ENCODE data around the gene BLM. TPM values are rescaled to one million over a fixed set of nuclear protein-coding genes. Genes with fewer than 3 reads are reported as not detected.

Gene BLM
- polyA plus RNA-seq, 1 of the 3 experiments (the other 2 are of a cell fraction): 2.7 TPM

DNA sequence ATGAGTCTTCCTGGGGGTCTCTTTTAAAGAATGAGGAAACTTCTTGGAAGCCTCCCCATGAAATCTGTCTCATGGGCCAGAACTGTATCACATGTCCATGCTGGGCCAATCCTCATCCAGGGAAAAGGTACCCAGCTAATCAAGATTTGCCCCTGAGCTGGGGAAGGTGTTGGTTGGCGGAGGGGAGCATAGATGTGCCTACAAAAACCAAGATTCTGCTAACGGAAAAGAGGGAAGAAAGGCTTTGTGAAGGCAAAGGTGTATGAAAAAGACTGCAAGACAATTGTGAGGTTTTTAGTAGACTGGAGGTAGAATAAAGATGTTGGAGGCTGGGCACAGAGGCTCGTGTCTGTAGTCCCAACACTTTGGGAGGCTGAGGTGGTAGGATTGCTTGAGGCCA, 18.5 kb upstream of the BLM start:
- DNase-seq: no peak
- Histone ChIP-seq H3K4me2 (no peak overlapping the region), H3F3A (replicated peaks; ENCODE audit: insufficient read depth) (no peaks in the 10 kb centered on the region), H3K27me3 (ENCODE audit: insufficient read depth) (no peaks in the 10 kb centered on the region), H3K4me1 (ENCODE audit: control insufficient read depth in 1 of 2, insufficient read depth in 2 of 2, low read depth in 1 of 2, low read length in 1 of 2) (no peaks in the 10 kb centered on the region), H3K79me2 (ENCODE audit: insufficient read depth) (no peaks in the 10 kb centered on the region), H2AFZ (ENCODE audit: low read depth) (no peak overlapping the region), H3K9me2 (no peaks in the 10 kb centered on the region), H3K9ac (no peak overlapping the region), H4K20me1 (ENCODE audit: insufficient read depth) (no peaks in the 10 kb centered on the region), H3K4me3 (ENCODE audit: low read depth in 2 of 2, low read length in 1 of 2) (no peak overlapping the region), H3K36me3 (replicated peaks in 1 of 2; ENCODE audit: control insufficient read depth in 1 of 2, insufficient read depth in 2 of 2, low read length in 1 of 2) (no peaks in the 10 kb centered on the region), H3K9me3 (no peaks in the 10 kb centered on the region), H3K27ac (ENCODE audit: low read depth in 2 of 2, low read length in 1 of 2) (no peak overlapping the region)
- TF ChIP-seq MEF2A (IDR thresholded peaks at IDR 0.05; ENCODE audit: borderline replicate concordance, low read depth): no peak
- no peak for TF ChIP-seq NFIC (IDR thresholded peaks at IDR 0.05; ENCODE audit: borderline replicate concordance)
- no peak for TF ChIP-seq JUND (IDR thresholded peaks at IDR 0.05)
- no peak for TF ChIP-seq CHD2 (IDR thresholded peaks at IDR 0.05; ENCODE audit: low read length, partially characterized antibody)
- TF ChIP-seq EP300 (IDR thresholded peaks at IDR 0.05; ENCODE audit: borderline replicate concordance in 1 of 2, low read depth in 1 of 2, low read length in 1 of 2): no peak
- TF ChIP-seq, protein P1, sequence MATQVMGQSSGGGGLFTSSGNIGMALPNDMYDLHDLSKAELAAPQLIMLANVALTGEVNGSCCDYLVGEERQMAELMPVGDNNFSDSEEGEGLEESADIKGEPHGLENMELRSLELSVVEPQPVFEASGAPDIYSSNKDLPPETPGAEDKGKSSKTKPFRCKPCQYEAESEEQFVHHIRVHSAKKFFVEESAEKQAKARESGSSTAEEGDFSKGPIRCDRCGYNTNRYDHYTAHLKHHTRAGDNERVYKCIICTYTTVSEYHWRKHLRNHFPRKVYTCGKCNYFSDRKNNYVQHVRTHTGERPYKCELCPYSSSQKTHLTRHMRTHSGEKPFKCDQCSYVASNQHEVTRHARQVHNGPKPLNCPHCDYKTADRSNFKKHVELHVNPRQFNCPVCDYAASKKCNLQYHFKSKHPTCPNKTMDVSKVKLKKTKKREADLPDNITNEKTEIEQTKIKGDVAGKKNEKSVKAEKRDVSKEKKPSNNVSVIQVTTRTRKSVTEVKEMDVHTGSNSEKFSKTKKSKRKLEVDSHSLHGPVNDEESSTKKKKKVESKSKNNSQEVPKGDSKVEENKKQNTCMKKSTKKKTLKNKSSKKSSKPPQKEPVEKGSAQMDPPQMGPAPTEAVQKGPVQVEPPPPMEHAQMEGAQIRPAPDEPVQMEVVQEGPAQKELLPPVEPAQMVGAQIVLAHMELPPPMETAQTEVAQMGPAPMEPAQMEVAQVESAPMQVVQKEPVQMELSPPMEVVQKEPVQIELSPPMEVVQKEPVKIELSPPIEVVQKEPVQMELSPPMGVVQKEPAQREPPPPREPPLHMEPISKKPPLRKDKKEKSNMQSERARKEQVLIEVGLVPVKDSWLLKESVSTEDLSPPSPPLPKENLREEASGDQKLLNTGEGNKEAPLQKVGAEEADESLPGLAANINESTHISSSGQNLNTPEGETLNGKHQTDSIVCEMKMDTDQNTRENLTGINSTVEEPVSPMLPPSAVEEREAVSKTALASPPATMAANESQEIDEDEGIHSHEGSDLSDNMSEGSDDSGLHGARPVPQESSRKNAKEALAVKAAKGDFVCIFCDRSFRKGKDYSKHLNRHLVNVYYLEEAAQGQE (IDR thresholded peaks at IDR 0.05; ENCODE audit: low read depth, low read length): no peak
- WGBS (ENCODE audit: low lambda C conversion rate): 91% methylated on average over 3 of the region's 3 CpGs
- ChIA-PET POLR2A (interaction anchor here (0.6 kb wide), 1 partner anchor 428 kb away, joined by 3 read pairs; no protein-coding TSS in a partner anchor), CTCF (interaction anchor here (1.8 kb wide), 1 partner anchor 50 kb away, joined by 5 read pairs; no protein-coding TSS in a partner anchor)

DNA sequence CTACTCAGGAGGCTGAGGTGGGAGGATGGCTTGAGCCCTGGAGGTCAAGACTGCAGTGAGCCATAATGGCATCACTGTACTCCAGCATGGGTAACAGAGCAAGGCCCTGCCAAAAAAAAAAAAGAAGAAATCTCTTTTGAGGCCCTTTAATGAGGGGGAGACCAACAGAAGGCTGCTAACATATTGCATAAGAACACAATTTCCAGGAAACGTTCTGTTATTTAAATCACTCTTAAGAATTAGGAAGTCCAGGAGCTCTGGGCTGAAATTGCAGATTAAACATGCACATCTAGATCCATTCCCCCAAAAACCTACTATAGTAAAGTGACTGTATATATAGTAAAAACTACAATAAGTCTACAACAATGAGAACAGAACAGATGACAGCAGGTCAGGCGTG, 16.1 kb upstream of the BLM start:
- TF ChIP-seq MXI1 (IDR thresholded peaks at IDR 0.05; ENCODE audit: low read depth, low read length): no peak
- TF ChIP-seq TAF1 (IDR thresholded peaks at IDR 0.05; ENCODE audit: borderline replicate concordance, low read depth, low read length): no peak
- no peak for TF ChIP-seq RXRA (IDR thresholded peaks at IDR 0.05; ENCODE audit: borderline replicate concordance, low read depth)
- TF ChIP-seq, protein P2, sequence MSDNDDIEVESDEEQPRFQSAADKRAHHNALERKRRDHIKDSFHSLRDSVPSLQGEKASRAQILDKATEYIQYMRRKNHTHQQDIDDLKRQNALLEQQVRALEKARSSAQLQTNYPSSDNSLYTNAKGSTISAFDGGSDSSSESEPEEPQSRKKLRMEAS (IDR thresholded peaks at IDR 0.05; ENCODE audit: low read depth): no peak
- TF ChIP-seq RAD21 (IDR thresholded peaks at IDR 0.05; ENCODE audit: low read length): no peak
- TF ChIP-seq SIN3A (IDR thresholded peaks at IDR 0.05; ENCODE audit: borderline replicate concordance, low read depth, low read length): no peak
- TF ChIP-seq JUND (IDR thresholded peaks at IDR 0.05): no peak
- TF ChIP-seq RCOR1 (IDR thresholded peaks at IDR 0.05; ENCODE audit: low read length): no peak
- TF ChIP-seq, protein P3, sequence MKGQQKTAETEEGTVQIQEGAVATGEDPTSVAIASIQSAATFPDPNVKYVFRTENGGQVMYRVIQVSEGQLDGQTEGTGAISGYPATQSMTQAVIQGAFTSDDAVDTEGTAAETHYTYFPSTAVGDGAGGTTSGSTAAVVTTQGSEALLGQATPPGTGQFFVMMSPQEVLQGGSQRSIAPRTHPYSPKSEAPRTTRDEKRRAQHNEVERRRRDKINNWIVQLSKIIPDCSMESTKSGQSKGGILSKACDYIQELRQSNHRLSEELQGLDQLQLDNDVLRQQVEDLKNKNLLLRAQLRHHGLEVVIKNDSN (IDR thresholded peaks at IDR 0.05; ENCODE audit: borderline replicate concordance, low read depth): no peak
- TF ChIP-seq ELF1 (IDR thresholded peaks at IDR 0.05): no peak
- no peak for TF ChIP-seq FOXM1 (IDR thresholded peaks at IDR 0.05; ENCODE audit: low read depth)
- TF ChIP-seq, protein P4, sequence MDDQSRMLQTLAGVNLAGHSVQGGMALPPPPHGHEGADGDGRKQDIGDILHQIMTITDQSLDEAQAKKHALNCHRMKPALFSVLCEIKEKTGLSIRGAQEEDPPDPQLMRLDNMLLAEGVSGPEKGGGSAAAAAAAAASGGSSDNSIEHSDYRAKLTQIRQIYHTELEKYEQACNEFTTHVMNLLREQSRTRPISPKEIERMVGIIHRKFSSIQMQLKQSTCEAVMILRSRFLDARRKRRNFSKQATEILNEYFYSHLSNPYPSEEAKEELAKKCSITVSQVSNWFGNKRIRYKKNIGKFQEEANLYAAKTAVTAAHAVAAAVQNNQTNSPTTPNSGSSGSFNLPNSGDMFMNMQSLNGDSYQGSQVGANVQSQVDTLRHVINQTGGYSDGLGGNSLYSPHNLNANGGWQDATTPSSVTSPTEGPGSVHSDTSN (IDR thresholded peaks at IDR 0.05): no peak
- TF ChIP-seq SMC3 (IDR thresholded peaks at IDR 0.05; ENCODE audit: low read depth, low read length): no peak
- no peak for TF ChIP-seq GABPA (IDR thresholded peaks at IDR 0.05; ENCODE audit: low read depth)
- TF ChIP-seq POLR2AphosphoS5 (IDR thresholded peaks at IDR 0.05; ENCODE audit: low read depth, low read length): no peak
- TF ChIP-seq TEAD4 (IDR thresholded peaks at IDR 0.05; ENCODE audit: borderline replicate concordance, insufficient read depth): no peak
- TF ChIP-seq, protein P5, sequence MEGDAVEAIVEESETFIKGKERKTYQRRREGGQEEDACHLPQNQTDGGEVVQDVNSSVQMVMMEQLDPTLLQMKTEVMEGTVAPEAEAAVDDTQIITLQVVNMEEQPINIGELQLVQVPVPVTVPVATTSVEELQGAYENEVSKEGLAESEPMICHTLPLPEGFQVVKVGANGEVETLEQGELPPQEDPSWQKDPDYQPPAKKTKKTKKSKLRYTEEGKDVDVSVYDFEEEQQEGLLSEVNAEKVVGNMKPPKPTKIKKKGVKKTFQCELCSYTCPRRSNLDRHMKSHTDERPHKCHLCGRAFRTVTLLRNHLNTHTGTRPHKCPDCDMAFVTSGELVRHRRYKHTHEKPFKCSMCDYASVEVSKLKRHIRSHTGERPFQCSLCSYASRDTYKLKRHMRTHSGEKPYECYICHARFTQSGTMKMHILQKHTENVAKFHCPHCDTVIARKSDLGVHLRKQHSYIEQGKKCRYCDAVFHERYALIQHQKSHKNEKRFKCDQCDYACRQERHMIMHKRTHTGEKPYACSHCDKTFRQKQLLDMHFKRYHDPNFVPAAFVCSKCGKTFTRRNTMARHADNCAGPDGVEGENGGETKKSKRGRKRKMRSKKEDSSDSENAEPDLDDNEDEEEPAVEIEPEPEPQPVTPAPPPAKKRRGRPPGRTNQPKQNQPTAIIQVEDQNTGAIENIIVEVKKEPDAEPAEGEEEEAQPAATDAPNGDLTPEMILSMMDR (IDR thresholded peaks at IDR 0.05): no peak
- no peak for TF ChIP-seq EZH2phosphoT487 (IDR thresholded peaks at IDR 0.05; ENCODE audit: borderline replicate concordance, low read depth)
- H3K36me3 ChIP-seq (replicated peaks in 1 of 2; ENCODE audit: control insufficient read depth in 1 of 2, insufficient read depth in 2 of 2, low read length in 1 of 2): no peaks in the 10 kb centered on the region
- no peak overlapping the region for H2AFZ ChIP-seq (ENCODE audit: low read depth)
- CTCF ChIA-PET: interaction anchor here (1.4 to 2.6 kb wide), 2 partner anchors 53 to 185 kb away, joined by 5 to 8 read pairs; no protein-coding TSS in a partner anchor
- H3K4me1 ChIP-seq (ENCODE audit: control insufficient read depth in 1 of 2, insufficient read depth in 2 of 2, low read depth in 1 of 2, low read length in 1 of 2): no peaks in the 10 kb centered on the region
- H4K20me1 ChIP-seq (ENCODE audit: insufficient read depth): no peaks in the 10 kb centered on the region
- H3K9me3 ChIP-seq: no peaks in the 10 kb centered on the region
- H3K4me2 ChIP-seq: no peak overlapping the region
- H3K9me2 ChIP-seq: no peaks in the 10 kb centered on the region
- H3K9ac ChIP-seq: no peak overlapping the region
- H3F3A ChIP-seq (replicated peaks; ENCODE audit: insufficient read depth): no peaks in the 10 kb centered on the region
- H3K27me3 ChIP-seq (ENCODE audit: insufficient read depth): no peaks in the 10 kb centered on the region
- H3K4me3 ChIP-seq (ENCODE audit: low read depth in 2 of 2, low read length in 1 of 2): no peak overlapping the region
- no peak overlapping the region for H3K27ac ChIP-seq (ENCODE audit: low read depth in 2 of 2, low read length in 1 of 2)
- no peak for DNase-seq
- POLR2A ChIA-PET: no interaction called here
- no peaks in the 10 kb centered on the region for H3K79me2 ChIP-seq (ENCODE audit: insufficient read depth)
- 82% methylated on average over 2 of the region's 2 CpGs for WGBS (ENCODE audit: low lambda C conversion rate)

Data from SK-N-SH (cell line).